Spleen (tissue), 7 donors: ENCODE results near the gene CHAD.

Experiments used
- CTCF ChIP-seq, 11 experiments: fragments of 200-600 bp in 7 of 11; fragments of 450-650 bp in 4 of 11; sonication (generic) in 4 of 11; IDR thresholded peaks in 8 of 11; conservative IDR thresholded peaks in 3 of 11; 1 replicate in 7 of 11; 2 replicates in 4 of 11; pipeline versions ENCODE4 v1.4.0 to v1.8.0; 2016 to 2021; ENCODE audit warnings: antibody characterized with exemption in 11 of 11, inconsistent platforms in 4 of 11, mild to moderate bottlenecking in 1 of 11
- POLR2A ChIP-seq, 3 donors: fragments of 450-650 bp; IDR thresholded peaks; one replicate each; pipeline ENCODE4 v1.5.1; 2017; ENCODE audit warnings: antibody characterized with exemption in 3 of 3, mild to moderate bottlenecking in 1 of 3
- POLR2AphosphoS5 ChIP-seq, 3 donors: sonication (generic); formaldehyde crosslinking; IDR thresholded peaks; one replicate each; pipeline ENCODE4 v1.5.1; 2017; ENCODE audit warnings: antibody characterized with exemption in 3 of 3
- donor health status: DM: no; HTN: no; CAD: no; lungs with moderate emphysema.
- donor health status: DM: no; HTN: no; CAD: no.
- donor health status: DM: no; HTN: no; CAD: no.

DNA sequence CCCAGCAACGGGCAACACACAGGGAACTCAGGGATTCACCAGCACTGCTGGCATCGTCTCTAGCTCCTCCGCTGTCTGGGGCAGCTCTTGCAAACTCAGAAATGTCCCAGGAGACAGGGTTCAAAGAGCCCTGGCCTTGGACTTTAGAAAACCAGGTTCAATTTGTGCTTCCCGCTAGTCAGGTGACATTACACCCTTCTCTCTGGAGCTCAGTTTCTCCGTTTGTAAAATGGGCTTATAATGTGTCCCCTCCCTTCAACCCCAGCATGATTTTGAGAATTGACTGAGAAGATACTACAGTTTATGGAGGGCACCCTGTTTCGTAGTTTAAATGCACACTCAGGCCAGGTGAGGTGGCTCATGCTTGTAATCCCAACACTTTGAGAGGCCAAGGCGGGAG, 37.6 kb upstream of the CHAD start:
- TF ChIP-seq POLR2A (IDR thresholded peaks at IDR 0.05) (no peak), CTCF (IDR thresholded peaks at IDR 0.05 in 8 of 11, conservative IDR thresholded peaks at IDR 0.05 in 3 of 11) (no peak), POLR2AphosphoS5 (IDR thresholded peaks at IDR 0.05) (no peak)
